GM20000 (cell line): Measurements from ENCODE around the gene PVR.

Experiments
- DNase-seq: peaks from one replicate; pipeline ENCODE4 v3.0.0; 2012; ENCODE audit warnings: low spot score
- CTCF ChIP-seq: IDR thresholded peaks from 2 replicates; pipeline ENCODE4 v1.5.1; 2012; ENCODE audit warnings: mild to moderate bottlenecking, control low read depth; ENCODE audit errors: extremely low read depth, missing control alignments

PVR gene

GRCh38 chr19:44643605-44644401 lies at the start of gene PVR:
Gene PVR, plus strand, starts transcription at chr19:44643910. Its CDS starts 187 bp downstream, at chr19:44644097.
- peak; percentile 68 for DNase-seq
- no peak for TF ChIP-seq CTCF

GRCh38 chr19:44596428-44597130 lies 47.1 kb upstream of the PVR start:
- no peak for DNase-seq
- no peak for TF ChIP-seq CTCF

GRCh38 chr19:44597131-44597491 lies 46.6 kb upstream of the PVR start:
- no peak for TF ChIP-seq CTCF
- no peak for DNase-seq

DNA sequence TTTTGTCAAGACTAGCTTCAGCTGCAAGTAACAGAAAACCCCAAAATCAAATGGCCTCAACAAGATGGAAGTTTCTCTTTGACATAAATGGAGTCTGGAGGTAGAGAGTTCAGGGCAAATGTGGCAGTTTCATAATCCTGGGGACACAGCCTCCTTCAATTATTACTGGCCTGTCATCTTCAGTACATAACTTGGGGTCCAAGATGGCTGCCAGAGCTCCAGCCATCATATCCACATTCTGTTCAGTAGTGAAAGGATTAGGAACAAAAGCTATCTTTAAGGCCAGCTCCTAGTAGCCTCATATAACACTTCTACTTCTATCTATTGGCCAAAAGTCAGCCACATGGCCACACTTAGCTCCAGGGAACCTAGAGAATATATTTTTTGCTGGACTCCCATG lies 45.4 kb upstream of the PVR start:
- no peak for TF ChIP-seq CTCF

GRCh38 chr19:44598880-44599279 lies 44.8 kb upstream of the PVR start:
- TF ChIP-seq CTCF = no peak
- DNase-seq = no peak

More for the DNA sequence above, 45.4 kb upstream of the PVR start:
- no peak for DNase-seq

GRCh38 chr19:44600466-44600865 lies 43.2 kb upstream of the PVR start:
- no peak for TF ChIP-seq CTCF
- DNase-seq = no peak

DNA sequence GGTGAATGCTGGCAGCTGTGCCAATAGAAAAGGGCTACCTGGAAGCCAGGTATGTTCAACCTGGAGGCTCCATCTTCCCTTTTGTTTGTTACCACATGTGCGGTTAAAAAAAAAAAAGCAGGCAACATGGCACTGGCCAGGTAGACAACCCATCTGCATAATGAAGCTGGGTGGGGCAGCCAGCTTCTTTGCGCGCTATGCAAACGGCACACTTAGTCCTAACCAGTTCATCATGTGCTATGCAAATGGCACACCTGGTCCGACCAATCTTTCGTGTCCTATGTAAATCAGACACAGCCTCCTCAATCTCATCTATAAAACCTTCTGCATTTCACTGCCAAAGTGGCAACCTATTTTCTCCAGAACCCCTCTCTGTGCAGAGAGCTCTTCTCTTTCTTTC lies 41.6 kb upstream of the PVR start:
- TF ChIP-seq CTCF = no peak
- DNase-seq = no peak
